Endothelial cell (in vitro differentiated cells): Measurements from ENCODE around the gene COX7B2. TPM values are rescaled to one million over a fixed set of nuclear protein-coding genes. Genes with fewer than 3 reads are reported as not detected.

ENCODE experiments used
- DNase-seq: peaks from one replicate; pipeline ENCODE4 v3.0.0; 2021; ENCODE audit warnings: low spot score
- H3K27ac Mint-ChIP-seq: one replicate; pipeline ENCODE4 v1.8.0; 2021; ENCODE audit warnings: mixed read lengths, inconsistent platforms; ENCODE audit not compliant: unreplicated experiment
- H3K27me3 Mint-ChIP-seq: one replicate; pipeline ENCODE4 v1.8.0; 2021; ENCODE audit warnings: mild to moderate bottlenecking, moderate library complexity, mixed read lengths, inconsistent platforms; ENCODE audit not compliant: unreplicated experiment
- H3K36me3 Mint-ChIP-seq: one replicate; pipeline ENCODE4 v1.8.0; 2021; ENCODE audit warnings: mild to moderate bottlenecking, low read depth, mixed read lengths, inconsistent platforms; ENCODE audit not compliant: unreplicated experiment
- H3K4me1 Mint-ChIP-seq: one replicate; pipeline ENCODE4 v1.8.0; 2021; ENCODE audit warnings: mild to moderate bottlenecking, mixed read lengths, inconsistent platforms; ENCODE audit not compliant: unreplicated experiment
- H3K4me3 Mint-ChIP-seq: one replicate; pipeline ENCODE4 v1.8.0; 2021; ENCODE audit warnings: mild to moderate bottlenecking, mixed read lengths, inconsistent platforms; ENCODE audit not compliant: unreplicated experiment
- H3K9me3 Mint-ChIP-seq: one replicate; pipeline ENCODE4 v1.8.0; 2021; ENCODE audit warnings: mixed read lengths, inconsistent platforms; ENCODE audit not compliant: unreplicated experiment
- total RNA-seq: library from RNA; stranded (reverse); fragmentation: NEBNext Ultra II Directional; extraction: Animal tissue kit (Norgen Biotek cat#: 25700); gene quantifications from one replicate; pipeline ENCODE4 v1.2.1, GENCODE V29; 2021; ENCODE audit not compliant: unreplicated experiment
- TF ChIP-seq, protein P1 (sequence below): fragments of 200-600 bp; sonication (generic); IDR thresholded peaks from one replicate; pipeline ENCODE4 v1.5.0; 2021; ENCODE audit warnings: antibody characterized with exemption; ENCODE audit not compliant: unreplicated experiment

COX7B2 gene
- total RNA-seq, 1 donor from 2014 or later: not detected

DNA sequence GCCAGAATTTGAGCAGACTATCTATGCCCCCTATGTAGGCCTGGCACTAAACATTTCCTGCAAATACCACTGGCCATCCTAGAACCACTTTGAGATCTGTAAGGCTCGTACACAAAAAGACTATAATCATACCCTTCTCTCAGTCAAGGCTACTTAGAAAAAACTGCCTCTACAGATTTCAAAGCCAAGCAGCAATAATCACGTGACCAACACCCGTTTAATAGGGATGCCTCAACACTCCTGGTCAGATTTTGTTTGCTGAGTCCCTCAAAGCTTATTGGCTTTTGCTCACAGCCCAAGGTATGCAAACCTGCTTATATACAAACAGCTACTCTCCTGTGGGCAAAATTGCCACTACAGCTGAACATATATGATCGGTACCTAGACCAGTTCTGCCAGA is 897 bp downstream of the COX7B2 start:
- no peaks in the 10 kb centered on the region for H3K36me3 Mint-ChIP-seq
- no peaks in the 10 kb centered on the region for H3K4me1 Mint-ChIP-seq
- H3K4me3 Mint-ChIP-seq: no peak overlapping the region
- TF ChIP-seq, protein P1, sequence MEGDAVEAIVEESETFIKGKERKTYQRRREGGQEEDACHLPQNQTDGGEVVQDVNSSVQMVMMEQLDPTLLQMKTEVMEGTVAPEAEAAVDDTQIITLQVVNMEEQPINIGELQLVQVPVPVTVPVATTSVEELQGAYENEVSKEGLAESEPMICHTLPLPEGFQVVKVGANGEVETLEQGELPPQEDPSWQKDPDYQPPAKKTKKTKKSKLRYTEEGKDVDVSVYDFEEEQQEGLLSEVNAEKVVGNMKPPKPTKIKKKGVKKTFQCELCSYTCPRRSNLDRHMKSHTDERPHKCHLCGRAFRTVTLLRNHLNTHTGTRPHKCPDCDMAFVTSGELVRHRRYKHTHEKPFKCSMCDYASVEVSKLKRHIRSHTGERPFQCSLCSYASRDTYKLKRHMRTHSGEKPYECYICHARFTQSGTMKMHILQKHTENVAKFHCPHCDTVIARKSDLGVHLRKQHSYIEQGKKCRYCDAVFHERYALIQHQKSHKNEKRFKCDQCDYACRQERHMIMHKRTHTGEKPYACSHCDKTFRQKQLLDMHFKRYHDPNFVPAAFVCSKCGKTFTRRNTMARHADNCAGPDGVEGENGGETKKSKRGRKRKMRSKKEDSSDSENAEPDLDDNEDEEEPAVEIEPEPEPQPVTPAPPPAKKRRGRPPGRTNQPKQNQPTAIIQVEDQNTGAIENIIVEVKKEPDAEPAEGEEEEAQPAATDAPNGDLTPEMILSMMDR: no peak
- no peak overlapping the region for H3K27ac Mint-ChIP-seq
- no peaks in the 10 kb centered on the region for H3K27me3 Mint-ChIP-seq
- H3K9me3 Mint-ChIP-seq: no peaks in the 10 kb centered on the region
- DNase-seq: no peak

GRCh38 chr4:46900082-46900481 is 9.0 kb downstream of the COX7B2 start:
- Mint-ChIP-seq H3K4me3 (no peak overlapping the region), H3K27ac (no peak overlapping the region), H3K27me3 (no peaks in the 10 kb centered on the region), H3K9me3 (no peaks in the 10 kb centered on the region), H3K36me3 (no peaks in the 10 kb centered on the region), H3K4me1 (no peaks in the 10 kb centered on the region)
- DNase-seq: no peak
- TF ChIP-seq, protein P1: no peak

GRCh38 chr4:46894826-46895225 is 14.2 kb downstream of the COX7B2 start:
- TF ChIP-seq, protein P1: no peak
- Mint-ChIP-seq H3K36me3 (no peaks in the 10 kb centered on the region), H3K4me3 (no peak overlapping the region), H3K4me1 (no peaks in the 10 kb centered on the region), H3K27me3 (no peaks in the 10 kb centered on the region), H3K9me3 (no peaks in the 10 kb centered on the region), H3K27ac (no peak overlapping the region)
- DNase-seq: no peak

DNA sequence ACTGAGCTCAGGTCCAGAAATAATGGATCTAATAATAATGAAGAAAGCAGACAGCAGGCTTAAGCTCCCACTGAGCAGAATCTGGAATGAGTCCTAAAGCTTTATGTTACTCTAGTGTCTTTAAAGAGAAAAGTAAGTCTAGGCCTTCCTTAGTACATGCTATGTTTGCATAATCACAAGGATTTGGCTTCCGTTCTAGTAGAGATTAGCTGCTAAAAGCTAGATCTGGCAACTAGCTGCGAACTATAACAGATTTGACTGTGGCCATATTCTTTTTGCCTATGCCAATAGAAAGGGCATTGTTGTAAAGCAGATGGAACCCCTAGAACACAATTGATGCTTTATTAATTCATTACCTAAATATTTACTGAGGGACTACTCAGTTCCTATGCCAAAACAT is 19.0 kb downstream of the COX7B2 start:
- Mint-ChIP-seq H3K36me3 (no peaks in the 10 kb centered on the region), H3K27me3 (no peaks in the 10 kb centered on the region), H3K9me3 (no peaks in the 10 kb centered on the region), H3K27ac (no peak overlapping the region), H3K4me1 (no peaks in the 10 kb centered on the region), H3K4me3 (no peak overlapping the region)
- DNase-seq: no peak
- TF ChIP-seq, protein P1: no peak

GRCh38 chr4:46889410-46889809 is 19.6 kb downstream of the COX7B2 start:
- no peaks in the 10 kb centered on the region for H3K4me1 Mint-ChIP-seq
- DNase-seq: no peak

More at GRCh38 chr4:46889410-46889809, 19.6 kb downstream of the COX7B2 start:
- Mint-ChIP-seq H3K4me3 (no peak overlapping the region), H3K36me3 (no peaks in the 10 kb centered on the region), H3K9me3 (no peaks in the 10 kb centered on the region), H3K27ac (no peak overlapping the region), H3K27me3 (no peaks in the 10 kb centered on the region)
- TF ChIP-seq, protein P1: no peak
